ENCODE results near the gene RBM15B.

Gene RBM15B

DNA sequence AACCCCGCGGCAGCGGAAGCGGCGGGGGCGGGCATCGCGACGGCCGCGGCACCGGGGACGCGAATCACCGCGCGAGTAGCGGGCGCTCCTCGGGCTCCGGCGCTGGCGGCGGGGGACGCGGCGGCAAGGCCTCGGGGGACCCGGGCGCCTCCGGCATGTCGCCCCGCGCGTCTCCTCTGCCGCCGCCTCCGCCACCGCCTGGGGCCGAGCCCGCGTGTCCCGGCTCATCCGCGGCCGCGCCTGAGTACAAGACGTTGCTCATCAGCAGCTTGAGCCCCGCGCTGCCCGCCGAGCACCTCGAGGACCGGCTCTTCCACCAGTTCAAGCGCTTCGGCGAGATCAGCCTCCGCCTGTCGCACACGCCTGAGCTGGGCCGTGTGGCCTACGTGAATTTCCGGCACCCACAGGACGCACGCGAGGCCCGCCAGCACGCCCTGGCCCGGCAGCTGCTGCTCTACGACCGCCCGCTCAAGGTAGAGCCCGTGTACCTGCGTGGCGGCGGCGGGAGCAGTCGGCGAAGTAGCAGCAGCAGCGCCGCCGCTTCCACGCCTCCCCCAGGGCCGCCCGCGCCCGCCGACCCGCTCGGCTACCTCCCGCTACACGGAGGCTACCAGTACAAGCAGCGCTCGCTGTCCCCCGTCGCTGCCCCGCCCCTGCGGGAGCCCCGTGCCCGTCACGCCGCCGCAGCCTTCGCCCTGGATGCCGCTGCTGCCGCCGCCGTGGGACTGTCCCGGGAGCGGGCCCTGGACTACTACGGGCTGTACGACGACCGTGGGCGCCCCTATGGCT lies 675 bp downstream of the RBM15B start:
- H3K4me3 ChIP-seq (ENCODE audit: low read depth, low read length): peak overlapping the region; percentile 71

DNA sequence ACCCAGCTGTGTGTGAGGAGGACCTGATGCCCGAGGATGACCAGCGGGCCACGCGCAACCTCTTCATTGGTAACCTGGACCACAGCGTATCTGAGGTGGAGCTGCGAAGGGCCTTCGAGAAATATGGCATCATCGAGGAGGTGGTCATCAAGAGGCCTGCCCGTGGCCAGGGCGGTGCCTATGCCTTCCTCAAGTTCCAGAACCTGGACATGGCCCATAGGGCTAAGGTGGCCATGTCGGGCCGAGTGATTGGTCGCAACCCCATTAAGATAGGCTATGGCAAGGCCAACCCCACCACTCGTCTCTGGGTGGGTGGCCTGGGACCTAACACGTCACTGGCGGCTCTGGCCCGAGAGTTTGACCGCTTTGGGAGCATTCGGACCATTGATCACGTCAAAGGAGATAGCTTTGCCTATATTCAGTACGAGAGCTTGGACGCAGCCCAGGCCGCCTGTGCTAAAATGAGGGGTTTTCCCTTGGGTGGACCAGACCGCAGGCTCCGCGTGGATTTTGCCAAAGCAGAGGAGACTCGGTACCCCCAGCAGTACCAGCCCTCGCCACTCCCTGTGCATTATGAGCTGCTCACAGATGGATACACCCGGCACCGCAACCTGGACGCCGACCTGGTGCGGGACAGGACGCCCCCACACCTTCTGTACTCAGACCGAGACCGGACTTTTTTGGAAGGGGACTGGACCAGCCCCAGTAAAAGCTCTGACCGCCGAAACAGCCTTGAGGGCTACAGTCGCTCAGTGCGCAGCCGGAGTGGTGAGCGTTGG lies 1.5 kb downstream of the RBM15B start:
- H3K4me3 ChIP-seq (ENCODE audit: low read depth, low read length): peak overlapping the region; percentile 71

DNA sequence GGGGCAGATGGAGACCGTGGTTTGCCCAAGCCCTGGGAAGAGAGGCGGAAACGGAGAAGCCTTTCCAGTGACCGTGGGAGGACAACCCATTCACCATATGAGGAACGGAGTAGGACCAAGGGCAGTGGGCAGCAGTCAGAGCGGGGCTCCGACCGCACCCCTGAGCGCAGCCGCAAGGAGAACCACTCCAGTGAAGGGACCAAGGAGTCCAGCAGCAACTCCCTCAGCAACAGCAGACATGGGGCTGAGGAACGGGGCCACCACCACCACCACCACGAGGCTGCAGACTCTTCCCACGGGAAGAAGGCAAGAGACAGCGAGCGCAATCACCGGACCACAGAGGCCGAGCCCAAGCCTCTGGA lies 2.0 kb downstream of the RBM15B start:
- H3K4me3 ChIP-seq (ENCODE audit: low read depth, low read length): no peak overlapping the region

DNA sequence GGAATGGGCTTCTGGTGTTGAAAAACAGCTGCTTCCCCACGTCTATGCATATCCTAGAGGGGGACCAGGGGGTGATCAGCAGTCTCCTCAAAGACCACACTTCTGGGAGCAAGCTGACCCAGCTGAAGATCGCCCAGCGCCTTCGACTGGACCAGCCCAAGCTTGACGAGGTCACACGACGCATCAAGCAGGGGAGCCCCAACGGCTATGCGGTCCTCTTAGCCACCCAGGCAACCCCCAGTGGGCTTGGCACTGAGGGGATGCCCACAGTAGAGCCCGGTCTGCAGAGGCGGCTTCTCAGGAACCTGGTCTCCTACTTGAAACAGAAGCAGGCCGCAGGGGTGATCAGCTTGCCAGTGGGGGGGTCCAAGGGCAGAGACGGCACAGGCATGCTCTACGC lies 2.5 kb downstream of the RBM15B start:
- H3K4me3 ChIP-seq (ENCODE audit: low read depth, low read length): no peak overlapping the region

DNA sequence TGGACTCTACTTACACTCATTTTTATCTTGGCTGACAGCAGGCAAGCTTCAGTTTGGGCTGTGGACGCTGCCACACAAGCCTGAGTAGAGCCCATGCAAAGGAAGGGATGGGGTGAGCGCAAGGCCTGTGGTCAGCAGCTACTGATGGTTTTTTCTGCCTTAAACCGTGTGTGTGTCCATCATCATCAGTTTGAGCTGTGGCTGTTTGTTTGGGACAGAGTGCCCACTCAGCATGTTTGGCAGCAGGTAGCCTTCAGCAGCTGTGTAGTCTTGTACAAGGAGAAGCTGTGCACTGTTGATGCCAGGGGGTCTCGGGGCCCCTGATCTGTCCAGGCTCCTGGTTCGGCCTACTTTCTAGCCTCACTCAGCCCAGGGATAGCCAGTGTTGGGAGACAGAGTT lies 3.5 kb downstream of the RBM15B start:
- no peak overlapping the region for H3K4me3 ChIP-seq (ENCODE audit: low read depth, low read length)

DNA sequence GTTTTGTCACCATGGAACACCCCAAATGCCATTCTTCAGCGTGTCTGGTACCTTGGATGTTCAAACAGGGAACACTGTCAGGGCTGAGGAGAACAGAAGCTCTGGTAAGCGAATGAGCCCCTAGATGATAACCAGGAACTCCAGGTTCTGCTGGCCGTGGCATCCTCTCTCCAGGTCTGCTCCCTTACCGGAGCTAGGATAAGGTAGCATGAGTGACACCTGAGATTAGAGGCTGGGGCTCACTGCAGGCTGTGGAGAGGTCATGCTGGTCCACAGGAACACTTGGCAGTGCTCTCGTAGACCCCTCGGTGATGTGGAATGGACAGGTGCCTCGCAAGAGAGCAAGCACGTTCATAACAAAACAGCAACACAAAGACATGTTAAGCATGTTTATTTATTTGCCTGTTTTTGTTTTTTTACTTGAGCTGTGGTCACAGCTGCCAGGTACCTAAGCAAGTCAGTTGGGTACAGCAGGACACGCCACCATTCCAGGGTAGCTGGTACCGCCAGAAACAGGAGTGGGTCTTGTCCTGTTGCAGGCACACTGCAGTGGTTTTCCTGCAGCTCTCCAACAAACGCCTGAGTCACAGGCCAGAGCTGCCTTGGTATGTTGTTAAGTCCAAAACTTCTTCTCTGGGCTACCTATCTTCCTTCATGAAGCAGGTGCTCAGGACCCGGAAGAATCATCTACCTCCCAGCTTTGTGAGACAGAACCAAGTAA lies 4.6 kb downstream of the RBM15B start:
- H3K4me3 ChIP-seq (ENCODE audit: low read depth, low read length): no peak overlapping the region

DNA sequence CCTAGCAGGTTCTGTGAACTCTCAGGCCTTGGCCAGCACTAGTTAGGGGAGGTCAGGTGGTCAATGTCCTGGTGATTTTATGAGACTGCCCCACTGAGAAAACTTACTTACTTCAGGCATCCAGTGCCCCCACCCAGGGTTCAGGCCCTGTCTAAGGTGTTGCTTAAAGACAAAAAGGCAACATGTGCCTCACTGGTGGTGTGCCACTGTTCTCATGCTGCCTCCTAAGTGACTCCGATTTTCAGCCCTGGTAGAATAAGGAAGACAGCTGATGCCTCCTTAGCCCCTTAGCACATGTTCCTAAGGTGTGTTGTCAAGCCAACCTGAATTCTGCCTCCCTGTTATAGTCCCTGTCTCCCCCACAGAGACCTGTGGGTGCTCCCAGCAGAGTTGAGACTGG lies 5.3 kb downstream of the RBM15B start:
- H3K4me3 ChIP-seq (ENCODE audit: low read depth, low read length): no peak overlapping the region

DNA sequence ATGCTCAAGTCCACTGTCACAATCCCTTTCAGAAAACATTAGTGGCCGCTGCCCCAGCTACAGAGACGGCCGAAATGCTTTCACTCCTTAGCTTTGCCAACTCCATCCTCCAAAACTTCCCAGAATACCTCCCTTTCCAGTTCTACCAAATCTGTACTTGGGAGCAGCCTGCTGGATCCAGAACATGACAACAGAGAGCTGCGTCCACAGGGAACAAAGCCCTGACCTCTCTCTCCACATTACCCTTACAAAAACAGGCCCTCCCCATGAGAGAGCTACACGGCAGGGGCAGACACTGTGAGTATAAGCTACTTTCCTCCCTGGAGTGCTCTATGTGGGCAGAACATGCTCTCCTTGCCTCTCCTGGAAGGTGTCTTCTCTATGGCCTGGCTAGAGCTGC lies 6.3 kb downstream of the RBM15B start:
- H3K4me3 ChIP-seq (ENCODE audit: low read depth, low read length): no peak overlapping the region

DNA sequence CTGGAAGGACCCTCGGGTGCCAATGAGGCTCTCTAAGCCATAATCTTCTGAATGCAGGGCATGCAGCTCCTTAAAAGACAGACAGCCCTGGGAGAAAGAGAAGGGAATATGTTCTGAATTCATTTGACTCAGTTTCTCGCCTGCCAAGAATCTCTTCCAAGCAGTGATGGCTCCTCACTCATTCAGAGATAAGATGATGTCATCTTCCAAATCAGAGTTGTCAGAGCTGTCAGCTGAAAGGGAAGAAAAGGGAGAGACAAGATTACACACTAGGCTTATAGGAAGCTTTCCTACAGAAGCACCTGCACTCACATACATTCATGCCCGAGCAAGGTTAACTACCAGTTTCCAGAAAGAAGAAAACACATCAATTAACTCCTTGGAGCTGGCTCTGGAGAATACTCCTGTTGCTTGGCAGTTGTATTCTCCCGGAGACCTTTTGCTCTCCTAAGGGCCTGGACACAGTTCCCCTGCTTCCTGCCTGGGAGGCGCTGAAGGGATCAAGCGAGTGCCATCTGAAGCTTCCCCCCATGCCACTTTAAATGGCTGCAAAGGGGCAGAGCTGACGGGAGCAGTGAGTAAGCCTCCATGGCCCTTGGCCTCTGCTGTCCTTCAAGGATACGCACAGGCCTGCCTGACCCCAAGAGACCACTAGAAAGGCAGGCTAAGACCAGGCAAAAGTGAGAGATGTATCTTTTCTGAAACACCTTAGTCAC lies 7.7 kb downstream of the RBM15B start:
- H3K4me3 ChIP-seq (ENCODE audit: low read depth, low read length): no peak overlapping the region

DNA sequence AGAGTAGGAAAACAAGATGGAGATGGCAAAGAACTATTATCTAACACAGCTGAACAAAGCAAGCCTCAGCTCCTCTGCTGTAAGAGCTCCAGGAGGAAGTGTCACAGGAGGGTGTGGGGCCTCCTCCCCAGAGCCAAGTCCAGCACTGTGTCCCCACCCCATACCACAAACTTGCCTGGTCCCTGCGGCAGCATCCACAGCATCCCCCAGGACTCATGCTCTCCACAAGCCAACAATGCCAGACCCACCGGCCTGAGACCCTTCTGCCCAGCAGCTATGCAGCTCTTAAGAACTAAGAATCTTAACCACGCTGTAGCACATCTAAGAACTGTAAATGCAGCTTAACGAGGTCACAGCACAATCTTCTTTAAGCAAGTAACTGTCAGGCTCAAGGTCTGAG lies 9.1 kb downstream of the RBM15B start:
- H3K4me3 ChIP-seq (ENCODE audit: low read depth, low read length): no peak overlapping the region

DNA sequence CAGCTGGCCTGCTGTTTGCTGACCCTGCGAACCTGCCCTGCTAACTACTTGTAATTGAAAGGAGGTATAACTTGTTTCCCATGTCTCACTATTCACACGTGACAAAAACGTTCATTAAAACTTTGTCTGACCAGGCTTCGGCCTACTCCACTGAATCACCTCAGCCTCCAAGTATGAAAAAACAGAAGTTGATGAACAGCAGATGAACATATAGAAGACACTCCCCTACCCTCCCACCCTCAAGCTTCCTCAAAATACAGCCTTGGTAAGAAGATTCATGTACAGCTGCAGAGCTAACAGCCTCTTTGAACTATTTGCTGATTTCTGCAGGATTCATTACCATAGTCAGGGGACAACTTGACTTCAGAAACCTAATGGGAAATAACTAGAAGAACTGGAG lies 10.7 kb downstream of the RBM15B start:
- H3K4me3 ChIP-seq (ENCODE audit: low read depth, low read length): no peak overlapping the region

DNA sequence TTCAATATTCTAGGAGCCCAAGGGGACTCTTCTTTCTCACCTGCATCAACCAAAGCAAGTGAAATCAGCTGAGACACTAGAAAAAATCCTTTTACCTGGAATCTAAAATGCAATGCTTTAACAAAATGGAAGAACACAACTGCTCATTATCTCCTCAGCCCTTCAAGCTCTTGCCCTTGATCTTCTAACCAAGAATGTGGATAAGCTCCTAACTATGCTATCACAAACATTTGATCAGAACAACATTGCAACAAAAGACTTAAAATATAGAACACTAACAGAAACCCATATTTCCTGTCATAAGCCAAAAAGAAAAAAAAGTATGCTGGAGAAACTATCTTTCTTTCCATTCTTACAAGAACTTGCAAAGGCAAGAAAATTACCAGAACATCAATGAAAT lies 12.6 kb downstream of the RBM15B start:
- H3K4me3 ChIP-seq (ENCODE audit: low read depth, low read length): no peak overlapping the region

DNA sequence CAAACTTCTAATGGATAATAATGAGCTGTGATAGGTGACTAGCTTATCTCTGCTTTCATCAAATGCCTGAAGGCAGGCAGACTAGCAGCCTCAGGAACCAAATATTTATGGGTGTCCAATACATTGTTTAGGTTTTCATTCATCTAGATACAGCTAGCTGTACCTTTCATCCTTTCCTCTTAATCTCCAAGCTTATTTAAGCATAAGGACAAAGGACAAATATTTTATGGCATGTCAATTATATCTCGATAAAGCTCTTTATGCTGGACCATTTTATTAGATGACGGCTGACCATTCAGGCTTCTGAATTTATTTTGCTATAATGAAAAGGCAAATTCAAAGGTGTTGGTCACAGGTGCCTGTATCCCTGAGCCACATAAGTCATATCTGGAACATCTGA lies 16.9 kb downstream of the RBM15B start:
- no peak overlapping the region for H3K4me3 ChIP-seq (ENCODE audit: low read depth, low read length)

DNA sequence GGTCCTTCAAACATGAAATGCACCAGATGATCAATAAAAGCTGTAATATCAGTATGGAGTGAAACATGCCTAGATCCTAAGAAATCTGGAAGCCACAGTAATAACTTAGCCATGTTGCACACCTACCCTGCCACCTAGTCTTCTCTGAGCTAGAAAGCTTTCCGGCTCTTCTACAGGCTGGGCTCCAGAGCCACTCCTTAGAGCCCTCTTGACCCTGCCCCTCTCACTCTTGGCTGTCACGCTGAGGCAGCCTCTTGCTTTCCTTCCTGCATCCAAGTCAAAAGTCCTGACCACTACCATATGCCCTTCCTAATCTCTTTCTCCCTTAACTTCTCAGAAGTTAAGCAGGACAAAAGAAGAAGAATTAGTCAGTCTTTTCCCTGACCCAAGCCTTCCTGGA lies 17.7 kb downstream of the RBM15B start:
- H3K4me3 ChIP-seq (ENCODE audit: low read depth, low read length): no peak overlapping the region

DNA sequence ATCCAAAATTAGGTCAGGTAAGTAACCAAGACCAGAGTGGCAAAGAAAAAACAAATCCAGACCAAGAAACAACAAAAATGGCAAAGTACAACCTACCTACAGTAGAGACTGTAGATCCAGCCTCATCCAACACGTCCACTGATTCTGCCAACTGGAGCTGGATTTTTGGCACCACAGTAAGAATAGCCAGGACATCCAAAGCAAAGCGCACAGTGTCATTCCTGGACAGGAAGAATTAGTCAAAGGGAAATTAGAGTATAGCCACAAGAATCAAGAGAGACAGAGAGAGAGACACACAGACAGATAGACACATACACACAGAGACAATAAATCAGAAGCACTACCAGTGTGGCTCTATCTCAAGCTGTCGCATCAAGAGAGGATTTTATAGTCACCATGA lies 31.1 kb downstream of the RBM15B start:
- H3K4me3 ChIP-seq (ENCODE audit: low read depth, low read length): no peak overlapping the region

DNA sequence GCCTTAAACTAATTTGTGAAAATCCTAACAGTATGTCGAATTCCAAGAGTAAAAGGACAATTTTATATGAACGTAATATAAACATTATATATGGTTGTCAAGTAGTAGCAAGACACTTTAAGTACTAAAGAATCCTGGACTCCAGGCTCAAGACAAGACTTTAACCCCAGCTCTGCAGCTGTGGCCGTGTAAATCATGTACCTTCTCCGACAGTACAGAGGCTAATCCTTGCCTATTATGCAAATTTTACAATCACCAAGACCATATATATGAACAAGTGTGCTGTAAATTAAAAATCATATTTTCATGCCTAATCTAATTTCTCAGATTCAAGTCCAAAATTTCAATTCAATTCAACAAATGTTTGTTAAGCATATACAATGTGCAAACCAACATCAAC lies 35.8 kb downstream of the RBM15B start:
- H3K4me3 ChIP-seq (ENCODE audit: low read depth, low read length): no peak overlapping the region

DNA sequence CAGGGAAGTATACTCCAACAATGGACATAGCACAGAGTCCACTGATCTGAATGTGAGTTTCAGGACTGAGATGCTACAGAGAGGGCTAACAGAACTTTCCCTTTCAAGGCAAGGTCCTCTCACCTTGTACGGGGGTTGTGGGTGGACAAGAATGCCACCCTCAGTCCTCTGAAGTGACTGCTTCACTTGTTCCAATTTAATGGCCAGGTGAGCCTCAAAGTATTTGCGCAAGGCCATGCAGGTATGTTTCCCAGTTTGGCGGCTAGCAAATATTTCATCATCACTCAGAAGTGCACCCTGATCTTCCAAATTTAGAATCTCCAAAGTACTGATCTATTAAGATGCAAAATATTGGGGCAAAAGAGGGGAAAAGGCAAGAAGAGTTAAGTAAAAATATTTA lies 38.1 kb downstream of the RBM15B start:
- H3K4me3 ChIP-seq (ENCODE audit: low read depth, low read length): no peak overlapping the region

DNA sequence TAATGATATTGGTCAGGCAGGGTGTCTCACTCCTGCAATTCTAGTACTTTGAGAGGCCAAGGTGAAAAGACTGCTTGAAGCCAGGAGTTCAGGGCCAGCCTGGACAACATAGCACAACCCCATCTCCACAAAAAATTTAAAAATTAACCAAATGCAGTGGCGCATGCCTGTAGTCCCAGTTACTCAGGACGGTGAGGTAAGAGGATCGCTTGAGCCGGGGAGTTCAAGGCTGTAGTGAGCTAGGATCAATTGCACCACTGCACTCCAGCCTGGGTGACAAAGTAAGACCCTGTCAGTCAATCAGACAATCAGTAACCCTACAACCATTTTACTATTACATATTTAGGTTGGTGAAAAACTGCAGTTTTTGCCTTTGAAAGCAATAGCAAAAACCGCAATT lies 43.0 kb downstream of the RBM15B start:
- no peak overlapping the region for H3K4me3 ChIP-seq (ENCODE audit: low read depth, low read length)

DNA sequence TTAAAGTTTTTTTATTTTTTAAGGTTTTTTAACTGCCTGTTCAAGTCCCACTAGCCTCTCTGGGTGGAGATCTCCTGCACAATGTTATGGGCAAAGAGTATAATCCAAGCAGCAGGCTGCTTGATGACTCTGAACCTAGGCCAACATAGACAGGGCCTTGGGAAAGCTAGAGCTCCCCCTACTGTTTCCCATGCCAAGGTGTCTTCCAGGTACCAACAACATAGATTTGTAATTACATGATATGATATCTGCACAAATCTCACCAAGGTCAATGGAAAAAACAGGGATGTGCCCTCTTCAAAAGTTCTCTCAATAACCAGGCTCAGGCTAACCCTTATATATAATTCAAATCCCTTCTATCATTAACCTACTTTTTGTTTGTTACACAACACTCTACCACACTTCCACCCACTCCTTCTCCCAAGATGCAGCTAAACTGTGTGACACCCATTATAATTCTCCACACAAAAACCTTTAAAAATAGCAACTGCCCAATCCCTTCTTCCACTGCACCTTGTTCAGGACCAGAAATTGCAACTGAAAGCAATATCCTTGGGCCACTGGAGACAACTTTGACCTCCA lies 43.8 kb downstream of the RBM15B start:
- H3K4me3 ChIP-seq (ENCODE audit: low read depth, low read length): no peak overlapping the region

DNA sequence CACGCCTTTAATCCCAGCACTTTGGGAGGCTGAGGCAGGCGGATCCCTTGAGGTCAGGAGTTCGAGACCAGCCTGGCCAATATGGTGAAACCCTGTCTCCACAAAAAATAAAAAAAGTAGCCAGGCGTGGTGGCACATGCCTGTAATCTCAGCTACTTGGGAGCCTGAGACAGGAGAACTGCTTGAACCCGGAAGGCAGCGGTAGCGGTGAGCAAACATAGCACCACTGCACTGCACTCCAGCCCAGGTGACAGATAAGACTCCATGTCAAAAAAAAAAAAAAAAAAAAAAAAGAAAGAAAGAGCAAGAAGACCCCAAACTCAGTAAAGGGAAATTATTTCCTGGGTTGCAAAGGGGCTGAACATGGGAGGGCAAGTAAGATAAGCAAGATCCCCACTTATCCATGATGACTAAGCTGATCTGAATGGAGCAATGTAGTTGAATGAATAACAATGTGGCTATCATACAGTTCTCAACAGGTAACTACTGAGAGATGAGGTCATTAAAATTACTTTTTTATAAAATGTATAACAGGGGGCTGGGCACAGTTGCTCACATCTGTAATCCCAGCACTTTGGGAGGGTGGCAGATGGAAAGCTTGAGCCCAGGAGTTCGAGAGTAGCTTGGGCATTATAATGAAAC lies 46.0 kb downstream of the RBM15B start:
- no peak overlapping the region for H3K4me3 ChIP-seq (ENCODE audit: low read depth, low read length)
